H54 (cell line): ENCODE measurements around the gene TMEM204.
A peak's percentile ranks its signal among the peaks of the same experiment; 100 is the strongest.

Experiments used
- DNase-seq: peaks from one replicate; pipeline ENCODE4 v3.0.0; 2011; ENCODE audit warnings: low spot score, mixed read lengths; ENCODE audit not compliant: insufficient read length
- FAIRE-seq: peaks from 3 replicates; lab custom pipeline; 2011; peaks lifted over from hg19 to GRCh38; lab: Jason Lieb, UNC
- POLR2A ChIP-seq: IDR thresholded peaks from 2 replicates; pipeline ENCODE4 v1.6.1; 2011; ENCODE audit warnings: low read depth, mild to moderate bottlenecking, low read length

Gene TMEM204

DNA sequence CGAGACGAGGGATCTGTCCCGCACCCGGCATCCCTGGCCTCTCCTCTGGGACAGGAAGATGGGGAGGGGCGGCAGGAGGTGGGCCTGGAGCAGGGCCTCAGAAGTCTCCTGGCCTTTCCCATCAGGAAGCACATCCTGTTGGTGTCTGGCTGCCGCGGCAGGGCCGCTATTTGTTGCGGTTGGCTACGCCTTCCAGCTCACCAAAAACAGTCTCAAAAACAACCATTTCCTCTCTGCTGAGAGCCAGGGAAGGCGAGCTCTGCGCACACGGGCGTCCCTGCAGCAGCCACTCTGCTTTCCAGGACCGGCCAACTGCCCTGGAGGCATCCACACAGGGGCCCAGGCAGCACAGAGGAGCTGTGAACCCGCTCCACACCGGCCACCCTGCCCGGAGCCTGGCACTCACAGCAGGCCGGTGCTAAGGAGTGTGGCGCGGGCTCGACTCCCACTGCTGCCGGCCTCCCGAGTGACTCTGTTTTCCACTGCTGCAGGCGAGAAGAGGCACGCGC is at the start of gene TMEM204:
Gene TMEM204, plus strand, starts transcription at position 224 of the 509 bp plus-strand sequence. CDS start 610 bp downstream, outside the sequence.
- no peak for FAIRE-seq
- no peak for TF ChIP-seq POLR2A
- no peak for DNase-seq

GRCh38 chr16:1485847-1486496 is 47.5 kb upstream of the TMEM204 start:
- FAIRE-seq (no peak), DNase-seq (no peak)
- no peak for TF ChIP-seq POLR2A

DNA sequence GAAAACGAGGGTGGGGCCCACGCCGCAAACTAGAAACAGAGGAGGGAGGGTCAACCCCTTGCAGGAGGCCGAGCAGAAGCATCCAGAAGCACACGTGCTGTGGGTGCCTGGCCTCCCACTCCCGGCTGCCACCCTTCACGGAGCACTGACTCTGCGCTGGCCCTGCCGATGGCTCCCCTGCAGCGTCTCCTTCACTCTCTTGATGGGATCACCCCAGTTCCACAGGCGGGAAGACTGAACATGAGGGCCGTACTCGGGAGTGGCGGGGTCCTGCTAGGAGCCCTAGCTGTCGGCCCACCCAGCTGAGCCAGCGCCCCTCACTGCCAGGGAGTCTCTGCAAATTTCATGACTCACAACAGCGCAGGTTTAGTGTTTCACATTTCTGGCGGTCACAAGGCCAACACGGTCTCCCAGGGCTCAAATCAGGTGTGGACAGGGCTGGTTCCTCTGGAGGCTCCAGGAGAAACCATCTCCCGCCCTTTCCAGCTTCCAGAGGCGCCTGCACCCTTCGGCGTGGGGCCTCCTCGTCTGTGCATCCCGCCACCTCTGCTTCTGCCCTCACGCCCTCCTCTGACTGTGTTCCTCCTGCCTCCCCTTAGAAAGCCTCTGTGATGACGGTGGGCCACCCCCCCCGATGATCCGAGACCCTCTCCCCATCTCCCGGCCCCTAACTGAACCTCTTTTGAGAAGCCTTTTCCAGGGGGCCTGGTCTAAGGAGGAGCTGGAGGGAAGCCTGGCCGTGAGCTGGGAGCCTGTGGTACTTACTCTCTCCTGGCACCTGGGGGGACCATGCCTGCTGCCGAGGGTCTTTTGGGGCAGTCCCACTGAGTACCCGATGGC is 46.7 kb upstream of the TMEM204 start:
- TF ChIP-seq POLR2A = no peak
- DNase-seq = no peak
- FAIRE-seq = no peak

GRCh38 chr16:1487395-1488053 is 45.9 kb upstream of the TMEM204 start:
- TF ChIP-seq POLR2A = no peak
- DNase-seq (no peak), FAIRE-seq (no peak)

GRCh38 chr16:1488054-1488601 is 45.3 kb upstream of the TMEM204 start:
- no peak for TF ChIP-seq POLR2A
- DNase-seq (no peak), FAIRE-seq (no peak)

DNA sequence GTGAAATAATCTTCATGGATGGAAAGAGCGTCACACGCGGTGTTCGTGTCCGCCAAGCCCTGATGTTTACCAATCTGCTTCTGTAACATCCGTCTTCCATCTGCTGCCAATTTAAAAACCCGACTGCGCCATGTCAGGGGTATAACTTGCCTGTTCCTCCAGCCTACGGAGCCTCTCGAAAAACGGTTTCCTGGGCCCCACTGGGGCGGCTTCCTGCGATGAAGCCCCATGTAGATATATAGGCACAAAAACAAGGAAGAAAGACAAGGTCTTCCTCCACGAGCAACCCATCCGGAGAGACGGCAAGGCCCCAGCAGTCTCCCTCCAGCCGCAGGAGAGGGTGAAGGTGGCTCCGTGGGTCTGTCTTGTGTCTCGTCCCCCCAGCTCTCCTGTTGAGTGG is 44.8 kb upstream of the TMEM204 start, which contains the start of gene PTX4:
Gene PTX4, minus strand, starts transcription at position 326 of the 400 bp plus-strand sequence. Its CDS starts 35 bp downstream, at position 291.
- no peak for DNase-seq
- no peak for FAIRE-seq
- TF ChIP-seq POLR2A = no peak

- FAIRE-seq = no peak
- TF ChIP-seq POLR2A = no peak
- DNase-seq = no peak
Observed at GRCh38 chr16:1489077-1489476, 44.4 kb upstream of the TMEM204 start.

- no peak for FAIRE-seq
- no peak for TF ChIP-seq POLR2A
Observed at GRCh38 chr16:1491327-1491726, 42.1 kb upstream of the TMEM204 start.

GRCh38 chr16:1492082-1492922 is 41.2 kb upstream of the TMEM204 start:
- TF ChIP-seq POLR2A = no peak
- FAIRE-seq (no peak), DNase-seq (no peak)

More at GRCh38 chr16:1491327-1491726, 42.1 kb upstream of the TMEM204 start:
- no peak for DNase-seq

- TF ChIP-seq POLR2A = no peak
- FAIRE-seq = no peak
- DNase-seq = peak; percentile 90
Observed at GRCh38 chr16:1492923-1493745, 40.3 kb upstream of the TMEM204 start, which contains the start of gene TELO2. Gene TELO2 (plus strand): TSS chr16:1493360. CDS start chr16:1494282, 922 bp downstream.

DNA sequence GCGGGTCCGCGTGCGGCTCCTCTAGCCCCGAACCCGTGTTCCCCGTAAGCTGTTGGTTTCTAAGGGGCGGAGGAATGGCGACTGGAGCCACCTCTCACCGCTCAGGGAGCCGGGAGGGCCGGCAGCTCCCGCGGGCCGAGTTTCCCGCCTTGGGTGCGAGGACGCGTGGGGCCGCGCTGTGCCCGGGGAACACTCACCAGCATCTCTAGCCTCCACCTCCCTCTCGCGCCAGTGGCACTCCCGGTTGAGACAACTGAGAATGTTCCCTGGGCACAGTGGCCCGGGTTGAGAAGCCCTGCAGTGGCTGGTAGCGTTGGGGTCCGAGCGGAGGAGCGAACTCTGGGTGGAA is 39.7 kb upstream of the TMEM204 start:
- TF ChIP-seq POLR2A = 0 out of 2 replicates have a peak, but pooled peaks have one; percentile 17
- no peak for FAIRE-seq

More for the DNA sequence above, 39.7 kb upstream of the TMEM204 start:
- DNase-seq = peak; percentile 62
